GM20431 (cell line): Measurements from ENCODE around the gene SEPTIN7.

Experiments
- in situ Hi-C: fragments of 300-500 bp; cut with MseI, MboI; formaldehyde crosslinking; loops from one replicate; pipeline ENCODE4 v1.15.0; 2020; ENCODE audit warnings: low sequenced_read_pairs; ENCODE audit not compliant: unreplicated experiment

The SEPTIN7 gene

GRCh38 chr7:35826751-35827150 lies 25.9 kb downstream of the SEPTIN7 start:
- in situ Hi-C loops, result no loop called here

DNA sequence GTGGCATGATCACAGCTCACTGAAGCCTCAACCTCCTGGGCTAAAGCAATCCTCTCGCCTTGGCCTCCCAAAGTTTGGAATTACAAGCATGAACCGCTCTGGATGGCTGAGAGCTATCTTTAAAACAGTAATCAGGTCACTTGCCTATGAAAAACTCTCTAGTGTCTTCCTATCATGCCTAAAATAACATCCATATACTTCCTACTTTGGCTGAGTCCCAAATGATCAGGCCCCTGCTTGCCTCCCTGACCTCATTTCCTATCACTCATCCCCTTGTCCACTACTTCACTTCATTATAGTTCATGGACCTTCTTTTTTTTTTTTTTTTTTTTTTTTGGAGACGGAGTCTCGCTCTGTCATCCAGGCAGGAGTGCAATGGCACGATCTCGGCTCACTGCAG lies 28.0 kb downstream of the SEPTIN7 start:
- in situ Hi-C loops, result no loop called here

DNA sequence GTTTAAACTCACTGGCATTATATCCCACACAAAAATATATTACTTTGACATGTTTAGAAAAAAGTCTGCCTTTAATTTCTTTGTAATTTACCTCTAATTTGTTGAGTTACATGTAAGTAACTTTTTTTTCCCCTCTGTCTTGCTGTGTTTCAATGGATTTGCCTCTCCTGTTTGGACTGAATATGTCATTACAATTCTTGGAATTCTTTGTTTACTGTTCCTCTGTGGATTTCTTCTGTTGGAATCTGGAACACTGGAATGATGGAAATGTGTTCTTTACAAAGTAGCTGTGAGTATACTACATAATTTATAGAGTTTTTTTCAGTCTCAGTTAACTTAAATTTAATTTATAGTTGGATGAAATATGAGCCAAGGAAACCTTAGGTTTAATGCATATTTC lies 30.4 kb downstream of the SEPTIN7 start:
- in situ Hi-C loops, result no loop called here

GRCh38 chr7:35839860-35840854 lies 39.3 kb downstream of the SEPTIN7 start:
- in situ Hi-C loops, result no loop called here

DNA sequence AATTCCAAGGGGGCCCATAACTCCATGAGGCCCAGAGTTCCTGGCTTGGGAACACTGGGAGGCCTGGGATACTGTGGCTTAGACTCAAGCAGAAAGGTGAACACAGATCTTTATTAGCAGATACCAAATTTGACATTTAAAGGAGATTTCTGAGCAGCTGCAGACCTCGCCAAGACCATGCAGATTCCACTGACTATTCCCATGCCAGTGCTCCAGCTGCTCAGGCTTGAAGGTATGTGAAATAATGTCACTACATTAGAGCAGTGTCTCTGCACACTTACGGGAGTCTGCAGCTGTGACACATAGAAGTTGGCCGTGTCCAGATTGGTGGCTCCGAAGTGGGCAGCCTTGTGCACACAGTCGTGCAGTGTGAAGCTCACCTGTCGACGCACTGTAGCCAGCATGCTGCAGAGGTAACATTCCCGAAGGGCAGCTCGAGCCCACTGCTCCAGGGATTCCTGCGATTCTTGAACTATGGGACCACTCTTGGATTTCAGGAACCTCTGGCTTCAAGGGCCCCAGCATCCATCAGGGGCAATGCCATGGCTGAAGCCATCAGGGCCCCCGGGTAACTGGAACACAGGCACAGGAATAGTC lies 46.1 kb downstream of the SEPTIN7 start:
- in situ Hi-C loops, result no loop called here

GRCh38 chr7:35848725-35849124 lies 47.9 kb downstream of the SEPTIN7 start:
- in situ Hi-C loops, result no loop called here

GRCh38 chr7:35849158-35849831 lies 48.4 kb downstream of the SEPTIN7 start:
- in situ Hi-C loops, result no loop called here

DNA sequence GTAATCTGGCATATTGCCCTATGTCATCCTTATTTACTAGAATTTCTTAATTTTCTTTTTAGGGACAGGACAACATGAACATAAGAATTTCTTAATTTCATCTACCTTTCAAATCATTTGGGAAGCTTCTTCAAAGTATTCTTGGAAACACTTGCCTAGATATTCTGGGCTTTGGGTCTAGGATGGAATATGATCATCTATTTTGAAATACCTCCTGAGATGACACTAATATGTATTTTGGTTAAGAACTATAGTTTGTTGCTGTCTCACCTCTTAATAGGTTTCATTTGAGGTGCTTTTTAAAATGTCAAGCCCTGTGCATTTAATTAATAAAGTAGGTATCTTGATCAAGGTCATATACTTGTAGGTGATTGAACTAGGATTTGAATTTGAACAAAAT lies 49.1 kb downstream of the SEPTIN7 start:
- in situ Hi-C loops, result no loop called here
